Measurements from ENCODE around the gene MEGF6. TPM values are rescaled to one million over a fixed set of nuclear protein-coding genes. Genes with fewer than 3 reads are reported as not detected.

Gene MEGF6
- total RNA-seq, 5 donors from 2014 or later (not counting 1 experiment from before 2014, with no cell fraction given), result 63.3 to 213 (median 193) TPM

GRCh38 chr1:3544040-3544977 lies 67.0 kb downstream of the MEGF6 start:
- CTCF ChIA-PET, result no interaction called here
- no peak for ATAC-seq (replicated peaks in 1 of 4)

DNA sequence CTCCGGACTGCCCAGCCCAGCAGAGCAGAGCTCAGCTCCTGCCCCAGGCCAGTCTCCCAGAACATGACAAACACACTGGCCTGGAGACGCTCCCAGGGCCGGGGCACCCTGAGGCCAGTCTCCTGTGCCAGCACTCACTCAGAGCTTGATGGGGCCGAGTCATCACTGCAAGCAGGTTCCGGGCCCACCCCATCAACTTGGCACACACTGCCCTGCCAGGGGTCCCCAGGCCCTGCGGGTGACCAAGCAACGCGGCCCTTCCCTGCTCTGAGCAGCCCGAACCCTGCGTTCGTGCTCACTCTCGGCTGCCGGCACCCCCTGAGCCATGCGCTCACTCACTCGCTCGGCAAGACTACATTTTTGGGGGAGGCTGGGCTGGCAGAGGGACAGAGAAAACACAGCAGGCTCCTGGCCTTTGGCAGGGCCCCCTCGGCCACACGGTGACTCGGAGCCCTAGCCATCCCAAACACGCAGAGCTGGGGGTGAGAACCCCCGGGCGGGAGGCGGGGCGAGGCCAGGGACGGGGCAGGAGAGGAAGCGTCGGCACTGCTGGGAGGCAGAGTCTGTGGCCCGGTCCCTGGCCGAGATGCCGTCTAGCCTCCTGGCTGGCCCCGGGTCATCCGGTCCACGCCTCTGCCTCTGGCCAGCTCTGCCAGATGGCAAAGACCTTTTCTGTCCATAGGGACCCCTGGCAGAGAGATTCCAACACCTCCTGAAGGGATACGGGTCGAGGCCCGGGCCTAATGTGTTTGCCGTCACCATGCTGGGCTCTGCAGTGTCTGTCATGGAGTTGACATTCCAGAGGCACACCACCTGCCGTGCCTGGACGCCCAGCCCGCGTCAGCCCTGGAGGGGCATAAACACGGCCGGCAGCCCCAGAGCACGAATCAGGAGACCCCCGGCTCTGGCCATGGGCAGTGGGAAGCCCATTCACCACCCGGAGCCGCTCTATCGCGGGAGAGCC lies 68.0 kb downstream of the MEGF6 start:
- Histone ChIP-seq H3K27me3 (replicated peaks in 1 of 2; ENCODE audit: control insufficient read depth in 2 of 2, extremely low read depth in 1 of 2, insufficient read depth in 2 of 2, low read length in 1 of 2) (peaks cover 0 to 18% of the 10 kb centered on the region in 2 experiments), H3K27ac (ENCODE audit: low read length) (no peak overlapping the region), H3K4me3 (ENCODE audit: control insufficient read depth in 1 of 2, extremely low read depth in 1 of 2, low read length in 1 of 2) (no peak overlapping the region), H3K36me3 (ENCODE audit: control insufficient read depth in 2 of 2, extremely low read depth in 1 of 2, insufficient read depth in 1 of 2, low read length in 1 of 2) (no peaks in the 10 kb centered on the region), H3K4me1 (ENCODE audit: control insufficient read depth in 1 of 2, extremely low read depth in 1 of 2, insufficient read depth in 2 of 2, low read length in 2 of 2) (no peaks in the 10 kb centered on the region), H3K9me3 (no peaks in the 10 kb centered on the region)
- ChIA-PET POLR2A (no interaction called here), CTCF (no interaction called here)
- H3K4me1 Mint-ChIP-seq, result peaks cover 0 to under 1% (median 0%) of the 10 kb centered on the region in 3 donors
- WGBS (ENCODE audit: insufficient coverage), result 89% methylated on average over 43 of the region's 49 CpGs
- ATAC-seq (replicated peaks in 1 of 4) (no peak), DNase-seq (no peak)
- no peaks in the 10 kb centered on the region for H3K27me3 Mint-ChIP-seq
- H3K9me3 Mint-ChIP-seq, result no peaks in the 10 kb centered on the region
- H3K36me3 Mint-ChIP-seq, result no peaks in the 10 kb centered on the region
- H3K27ac Mint-ChIP-seq, result no peak overlapping the region
- no peak overlapping the region for H3K4me3 Mint-ChIP-seq

More at GRCh38 chr1:3544040-3544977, 67.0 kb downstream of the MEGF6 start:
- no peaks in the 10 kb centered on the region for H3K9me3 Mint-ChIP-seq
- H3K4me3 ChIP-seq (ENCODE audit: control insufficient read depth in 1 of 2, extremely low read depth in 1 of 2, low read length in 1 of 2), result no peak overlapping the region
- no peak overlapping the region for H3K27ac ChIP-seq (ENCODE audit: low read length)
- WGBS (ENCODE audit: insufficient coverage), result 87% methylated on average over 24 of the region's 33 CpGs
- no peaks in the 10 kb centered on the region for H3K4me1 ChIP-seq (ENCODE audit: control insufficient read depth in 1 of 2, extremely low read depth in 1 of 2, insufficient read depth in 2 of 2, low read length in 2 of 2)
- no peaks in the 10 kb centered on the region for H3K36me3 Mint-ChIP-seq
- POLR2A ChIA-PET, result no interaction called here
- no peak overlapping the region for H3K4me3 Mint-ChIP-seq
- no peaks in the 10 kb centered on the region for H3K27me3 Mint-ChIP-seq
- no peak for DNase-seq
- no peaks in the 10 kb centered on the region for H3K9me3 ChIP-seq
- H3K36me3 ChIP-seq (ENCODE audit: control insufficient read depth in 2 of 2, extremely low read depth in 1 of 2, insufficient read depth in 1 of 2, low read length in 1 of 2), result no peaks in the 10 kb centered on the region
- H3K4me1 Mint-ChIP-seq, result no peaks in the 10 kb centered on the region
- H3K27ac Mint-ChIP-seq, result no peak overlapping the region
- H3K27me3 ChIP-seq (replicated peaks in 1 of 2; ENCODE audit: control insufficient read depth in 2 of 2, extremely low read depth in 1 of 2, insufficient read depth in 2 of 2, low read length in 1 of 2), result peaks cover 0 to 18% of the 10 kb centered on the region in 2 experiments

DNA sequence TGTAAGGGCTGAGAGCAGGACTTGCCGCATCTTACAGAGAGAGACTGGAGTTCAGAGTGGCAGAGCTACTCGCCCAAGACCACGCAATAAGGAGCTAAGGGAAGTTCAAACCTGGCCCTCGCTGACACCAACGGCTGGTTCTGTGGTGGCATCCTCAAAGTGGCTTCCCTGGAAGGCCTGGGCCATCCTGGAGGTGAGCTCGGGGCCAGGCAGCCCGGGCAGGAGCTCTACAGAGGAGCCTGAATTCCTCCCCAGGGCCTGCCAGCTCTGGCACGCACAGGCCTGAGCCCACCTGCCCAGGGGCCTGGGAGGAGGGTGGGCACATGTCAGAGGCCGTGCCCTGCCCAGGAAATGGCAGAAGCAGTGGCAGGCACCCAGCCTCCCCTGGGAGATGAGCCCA lies 68.6 kb downstream of the MEGF6 start:
- Mint-ChIP-seq H3K27me3 (no peaks in the 10 kb centered on the region), H3K36me3 (no peaks in the 10 kb centered on the region), H3K9me3 (no peaks in the 10 kb centered on the region), H3K4me1 (peaks cover 0 to 5% (median 0%) of the 10 kb centered on the region in 3 donors), H3K4me3 (no peak overlapping the region), H3K27ac (no peak overlapping the region)
- 71% methylated on average over 9 of the region's 9 CpGs for WGBS (ENCODE audit: insufficient coverage)
- H3K27ac ChIP-seq (ENCODE audit: low read length), result no peak overlapping the region
- POLR2A ChIA-PET, result no interaction called here
- H3K27me3 ChIP-seq (replicated peaks in 1 of 2; ENCODE audit: control insufficient read depth in 2 of 2, extremely low read depth in 1 of 2, insufficient read depth in 2 of 2, low read length in 1 of 2), result peaks cover 0 to 21% of the 10 kb centered on the region in 2 experiments
- CTCF ChIA-PET, result no interaction called here
- no peaks in the 10 kb centered on the region for H3K36me3 ChIP-seq (ENCODE audit: control insufficient read depth in 2 of 2, extremely low read depth in 1 of 2, insufficient read depth in 1 of 2, low read length in 1 of 2)
- H3K4me3 ChIP-seq (ENCODE audit: control insufficient read depth in 1 of 2, extremely low read depth in 1 of 2, low read length in 1 of 2), result no peak overlapping the region
- no peaks in the 10 kb centered on the region for H3K4me1 ChIP-seq (ENCODE audit: control insufficient read depth in 1 of 2, extremely low read depth in 1 of 2, insufficient read depth in 2 of 2, low read length in 2 of 2)
- no peak for ATAC-seq (replicated peaks in 1 of 4)
- DNase-seq, result no peak
- no peaks in the 10 kb centered on the region for H3K9me3 ChIP-seq

DNA sequence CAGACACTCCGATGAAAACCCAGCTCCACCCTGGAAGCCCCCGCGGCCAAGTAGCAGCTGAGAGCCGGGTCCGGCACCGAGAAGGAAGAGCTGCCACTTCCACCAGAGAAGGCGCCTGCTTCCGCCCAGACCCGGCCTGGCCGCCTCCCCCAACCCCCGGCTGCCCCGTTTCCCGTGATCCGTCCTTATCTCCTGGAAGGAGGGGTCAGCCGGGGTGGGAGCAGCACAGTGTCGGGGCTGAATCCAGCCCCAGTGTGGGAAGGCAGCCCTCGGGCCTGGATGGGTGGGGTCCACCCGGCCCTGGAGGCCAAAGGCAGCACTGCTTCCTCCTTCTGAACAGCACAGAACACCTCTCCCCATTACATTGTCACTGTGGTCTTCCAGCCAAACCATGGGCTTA lies 69.4 kb downstream of the MEGF6 start:
- Mint-ChIP-seq H3K9me3 (no peaks in the 10 kb centered on the region), H3K27me3 (no peaks in the 10 kb centered on the region), H3K4me3 (no peak overlapping the region), H3K27ac (no peak overlapping the region), H3K4me1 (peaks cover 0 to 5% (median 0%) of the 10 kb centered on the region in 3 donors), H3K36me3 (no peaks in the 10 kb centered on the region)
- POLR2A ChIA-PET, result no interaction called here
- Histone ChIP-seq H3K9me3 (no peaks in the 10 kb centered on the region), H3K4me1 (ENCODE audit: control insufficient read depth in 1 of 2, extremely low read depth in 1 of 2, insufficient read depth in 2 of 2, low read length in 2 of 2) (no peaks in the 10 kb centered on the region), H3K27ac (ENCODE audit: low read length) (no peak overlapping the region), H3K27me3 (replicated peaks in 1 of 2; ENCODE audit: control insufficient read depth in 2 of 2, extremely low read depth in 1 of 2, insufficient read depth in 2 of 2, low read length in 1 of 2) (peaks cover 0 to 24% of the 10 kb centered on the region in 2 experiments), H3K4me3 (ENCODE audit: control insufficient read depth in 1 of 2, extremely low read depth in 1 of 2, low read length in 1 of 2) (no peak overlapping the region), H3K36me3 (ENCODE audit: control insufficient read depth in 2 of 2, extremely low read depth in 1 of 2, insufficient read depth in 1 of 2, low read length in 1 of 2) (no peaks in the 10 kb centered on the region)
- WGBS (ENCODE audit: insufficient coverage), result 89% methylated on average over 14 of the region's 18 CpGs
- DNase-seq (no peak), ATAC-seq (replicated peaks in 1 of 4) (no peak)
- CTCF ChIA-PET, result no interaction called here

DNA sequence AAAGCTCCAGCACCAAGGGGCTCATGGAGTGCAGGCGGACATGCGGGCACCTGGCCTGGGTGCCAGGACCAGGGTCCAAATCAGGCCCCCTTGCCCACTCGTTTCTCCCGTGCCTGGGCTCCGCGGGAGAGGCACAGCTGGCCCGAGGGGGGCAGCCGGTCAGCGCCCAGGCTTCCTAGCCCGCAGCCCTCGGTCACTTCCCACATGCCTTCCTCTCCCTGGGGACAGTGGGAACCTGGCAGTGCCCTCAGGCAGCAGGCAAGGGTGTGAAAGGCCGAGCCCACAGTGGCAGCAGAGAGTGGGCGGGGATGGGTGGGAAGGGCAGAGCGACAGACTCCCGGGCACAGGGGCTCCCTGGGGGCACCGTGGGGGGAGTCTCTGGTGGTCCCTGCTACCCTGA lies 69.8 kb downstream of the MEGF6 start:
- H3K9me3 Mint-ChIP-seq, result no peaks in the 10 kb centered on the region
- H3K4me3 Mint-ChIP-seq, result no peak overlapping the region
- ATAC-seq (replicated peaks in 1 of 4) (no peak), DNase-seq (no peak)
- ChIA-PET POLR2A (no interaction called here), CTCF (no interaction called here)
- no peaks in the 10 kb centered on the region for H3K36me3 Mint-ChIP-seq
- Histone ChIP-seq H3K27ac (ENCODE audit: low read length) (no peak overlapping the region), H3K4me1 (ENCODE audit: control insufficient read depth in 1 of 2, extremely low read depth in 1 of 2, insufficient read depth in 2 of 2, low read length in 2 of 2) (no peaks in the 10 kb centered on the region), H3K27me3 (replicated peaks in 1 of 2; ENCODE audit: control insufficient read depth in 2 of 2, extremely low read depth in 1 of 2, insufficient read depth in 2 of 2, low read length in 1 of 2) (peaks cover 0 to 24% of the 10 kb centered on the region in 2 experiments), H3K36me3 (ENCODE audit: control insufficient read depth in 2 of 2, extremely low read depth in 1 of 2, insufficient read depth in 1 of 2, low read length in 1 of 2) (no peaks in the 10 kb centered on the region), H3K4me3 (ENCODE audit: control insufficient read depth in 1 of 2, extremely low read depth in 1 of 2, low read length in 1 of 2) (no peak overlapping the region), H3K9me3 (no peaks in the 10 kb centered on the region)
- H3K27ac Mint-ChIP-seq, result no peak overlapping the region
- H3K4me1 Mint-ChIP-seq, result peaks cover 0 to 5% (median 0%) of the 10 kb centered on the region in 3 donors
- no peaks in the 10 kb centered on the region for H3K27me3 Mint-ChIP-seq
- WGBS (ENCODE audit: insufficient coverage), result 89% methylated on average over 11 of the region's 16 CpGs

GRCh38 chr1:3540876-3541275 lies 70.4 kb downstream of the MEGF6 start:
- Mint-ChIP-seq H3K4me1 (peaks cover 0 to 5% (median 0%) of the 10 kb centered on the region in 3 donors), H3K36me3 (no peaks in the 10 kb centered on the region), H3K9me3 (no peaks in the 10 kb centered on the region), H3K27me3 (no peaks in the 10 kb centered on the region), H3K4me3 (no peak overlapping the region), H3K27ac (no peak overlapping the region)
- H3K27me3 ChIP-seq (replicated peaks in 1 of 2; ENCODE audit: control insufficient read depth in 2 of 2, extremely low read depth in 1 of 2, insufficient read depth in 2 of 2, low read length in 1 of 2), result peaks cover 0 to 20% of the 10 kb centered on the region in 2 experiments
- no peak for ATAC-seq (replicated peaks in 1 of 4)
- H3K9me3 ChIP-seq, result no peaks in the 10 kb centered on the region
- no peak overlapping the region for H3K4me3 ChIP-seq (ENCODE audit: control insufficient read depth in 1 of 2, extremely low read depth in 1 of 2, low read length in 1 of 2)
- H3K27ac ChIP-seq (ENCODE audit: low read length), result no peak overlapping the region
- no peak for DNase-seq
- no peaks in the 10 kb centered on the region for H3K36me3 ChIP-seq (ENCODE audit: control insufficient read depth in 2 of 2, extremely low read depth in 1 of 2, insufficient read depth in 1 of 2, low read length in 1 of 2)
- H3K4me1 ChIP-seq (ENCODE audit: control insufficient read depth in 1 of 2, extremely low read depth in 1 of 2, insufficient read depth in 2 of 2, low read length in 2 of 2), result no peaks in the 10 kb centered on the region
- ChIA-PET CTCF (no interaction called here), POLR2A (no interaction called here)
- 93% methylated on average over 13 of the region's 13 CpGs for whole genome bisulfite sequencing (ENCODE audit: insufficient coverage)
